Inflammatory macrophage treated with lipopolysaccharide for 1 hour (primary cell): ENCODE measurements around the gene TTLL10.
A peak's percentile ranks its signal among the peaks of the same experiment; 100 is the strongest.
"Not testable (repeated sequence)": the region's sequence is repeated elsewhere in the genome, so short reads cannot be mapped to it uniquely, and the experiment has no call there.

Source experiments
- DNase-seq, 2 donors: peaks; one replicate each; pipeline ENCODE4 v3.0.0-alpha.2; 2020 to 2022

Gene TTLL10

GRCh38 chr1:1141244-1141910, 32.3 kb upstream of the TTLL10 start:
- DNase-seq: no peak

GRCh38 chr1:1141911-1142250, 31.8 kb upstream of the TTLL10 start:
- no peak for DNase-seq

GRCh38 chr1:1142352-1142751, 31.3 kb upstream of the TTLL10 start:
- DNase-seq: not testable (repeated sequence)

- DNase-seq: no peak
These were observed 30.8 kb upstream of the TTLL10 start for GRCh38 chr1:1142844-1143243.

- DNase-seq: no peak
These were observed 30.0 kb upstream of the TTLL10 start for GRCh38 chr1:1143636-1144035.

- no peak for DNase-seq
These were observed 29.4 kb upstream of the TTLL10 start for GRCh38 chr1:1144122-1144842.

- no peak for DNase-seq
These were observed 28.7 kb upstream of the TTLL10 start for GRCh38 chr1:1144843-1145546.

GRCh38 chr1:1145547-1145914, 28.1 kb upstream of the TTLL10 start:
- DNase-seq: no peak

- no peak for DNase-seq
These were observed 27.7 kb upstream of the TTLL10 start for GRCh38 chr1:1146026-1146425.

GRCh38 chr1:1146596-1146995, 27.1 kb upstream of the TTLL10 start:
- DNase-seq: no peak

- DNase-seq: no peak
These were observed 25.6 kb upstream of the TTLL10 start for GRCh38 chr1:1148061-1148460.

GRCh38 chr1:1148569-1148968, 25.1 kb upstream of the TTLL10 start:
- no peak for DNase-seq

- DNase-seq: no peak
These were observed 24.3 kb upstream of the TTLL10 start for GRCh38 chr1:1149416-1149815.

GRCh38 chr1:1150100-1150499, 23.6 kb upstream of the TTLL10 start:
- no peak for DNase-seq

GRCh38 chr1:1151306-1151705, 22.4 kb upstream of the TTLL10 start:
- DNase-seq: no peak

- not testable (repeated sequence) for DNase-seq
These were observed 21.2 kb upstream of the TTLL10 start for GRCh38 chr1:1152431-1152830.

- DNase-seq: not testable (repeated sequence)
These were observed 20.5 kb upstream of the TTLL10 start for GRCh38 chr1:1153215-1153614.

- no peak for DNase-seq
These were observed 19.8 kb upstream of the TTLL10 start for GRCh38 chr1:1153874-1154273.

GRCh38 chr1:1155258-1155657, 18.4 kb upstream of the TTLL10 start:
- no peak for DNase-seq

- no peak for DNase-seq
These were observed 17.3 kb upstream of the TTLL10 start for GRCh38 chr1:1156140-1157032.

- no peak for DNase-seq
These were observed 16.7 kb upstream of the TTLL10 start for GRCh38 chr1:1157033-1157365.

GRCh38 chr1:1157426-1157913, 16.2 kb upstream of the TTLL10 start:
- DNase-seq: peak; percentile 87 to 90
